Islet of Langerhans (tissue), 1 donor: ENCODE data around the gene SDHD.
A peak's percentile ranks its signal among the peaks of the same experiment; 100 is the strongest.
"Not testable (repeated sequence)": the region's sequence is repeated elsewhere in the genome, so short reads cannot be mapped to it uniquely, and the experiment has no call there.

Source experiments
- FAIRE-seq: peaks from one replicate; lab custom pipeline; 2011; peaks lifted over from hg19 to GRCh38; lab: Jason Lieb, UNC

Gene SDHD

DNA sequence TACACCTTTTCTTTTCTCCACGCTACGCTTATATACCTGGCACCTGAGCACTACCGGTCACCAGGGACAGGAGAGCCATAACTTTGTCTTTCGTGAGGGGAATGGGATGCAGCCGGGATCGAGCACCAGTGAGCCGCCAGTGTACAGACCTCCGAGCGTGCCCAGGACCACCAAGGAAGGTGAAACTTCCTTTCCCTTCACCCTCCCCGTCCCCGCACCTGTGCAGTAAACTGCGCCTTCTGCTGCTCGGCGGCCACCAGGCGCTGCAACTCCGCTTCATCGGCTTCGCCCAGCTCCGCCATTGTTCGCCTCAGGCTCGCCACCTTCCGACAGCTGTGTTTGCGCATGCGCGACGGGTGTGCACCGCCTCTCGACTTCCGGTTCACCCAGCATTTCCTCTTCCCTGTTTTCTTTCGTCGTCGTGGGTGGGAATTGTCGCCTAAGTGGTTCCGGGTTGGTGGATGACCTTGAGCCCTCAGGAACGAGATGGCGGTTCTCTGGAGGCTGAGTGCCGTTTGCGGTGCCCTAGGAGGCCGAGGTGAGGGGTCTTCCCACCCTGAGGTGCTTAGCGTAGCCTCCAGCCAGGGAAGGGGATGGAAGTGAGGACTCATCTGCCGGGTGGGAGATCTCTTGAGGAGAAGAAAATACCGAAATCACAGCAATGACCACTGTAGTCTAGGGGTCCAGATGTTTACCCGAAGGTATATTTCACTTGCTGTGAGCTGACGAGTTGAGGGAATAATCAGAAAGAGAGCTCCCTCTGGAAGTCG, at the start of gene SDHD, which contains the start of gene TIMM8B:
Gene SDHD (plus strand): TSS at position 452 of the 770 bp plus-strand sequence. CDS start 35 bp downstream, at position 487.
Gene TIMM8B (minus strand): TSS at position 335 of the 770 bp plus-strand sequence. CDS start 33 bp downstream, at position 302.
- FAIRE-seq, result no peak

DNA sequence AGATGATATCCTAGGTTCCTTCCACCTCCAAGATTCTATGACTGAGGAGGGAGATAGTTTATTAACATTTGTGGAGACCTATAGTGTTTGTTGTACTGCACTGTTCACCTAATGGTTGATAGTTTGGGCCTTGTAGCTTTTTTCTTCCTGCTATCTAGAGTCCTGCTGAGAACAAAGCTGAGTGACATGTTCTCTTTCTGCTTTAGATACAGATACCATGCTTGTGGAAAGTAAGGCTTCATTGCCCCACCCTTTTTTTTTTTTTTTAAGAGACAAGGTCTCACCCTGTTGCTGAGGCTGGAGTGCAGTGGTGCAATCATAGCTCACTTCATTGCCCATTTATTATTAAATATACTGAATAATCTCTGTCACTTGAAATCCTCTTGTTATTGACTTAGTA, 49.1 kb upstream of the SDHD start:
- FAIRE-seq, result no peak

DNA sequence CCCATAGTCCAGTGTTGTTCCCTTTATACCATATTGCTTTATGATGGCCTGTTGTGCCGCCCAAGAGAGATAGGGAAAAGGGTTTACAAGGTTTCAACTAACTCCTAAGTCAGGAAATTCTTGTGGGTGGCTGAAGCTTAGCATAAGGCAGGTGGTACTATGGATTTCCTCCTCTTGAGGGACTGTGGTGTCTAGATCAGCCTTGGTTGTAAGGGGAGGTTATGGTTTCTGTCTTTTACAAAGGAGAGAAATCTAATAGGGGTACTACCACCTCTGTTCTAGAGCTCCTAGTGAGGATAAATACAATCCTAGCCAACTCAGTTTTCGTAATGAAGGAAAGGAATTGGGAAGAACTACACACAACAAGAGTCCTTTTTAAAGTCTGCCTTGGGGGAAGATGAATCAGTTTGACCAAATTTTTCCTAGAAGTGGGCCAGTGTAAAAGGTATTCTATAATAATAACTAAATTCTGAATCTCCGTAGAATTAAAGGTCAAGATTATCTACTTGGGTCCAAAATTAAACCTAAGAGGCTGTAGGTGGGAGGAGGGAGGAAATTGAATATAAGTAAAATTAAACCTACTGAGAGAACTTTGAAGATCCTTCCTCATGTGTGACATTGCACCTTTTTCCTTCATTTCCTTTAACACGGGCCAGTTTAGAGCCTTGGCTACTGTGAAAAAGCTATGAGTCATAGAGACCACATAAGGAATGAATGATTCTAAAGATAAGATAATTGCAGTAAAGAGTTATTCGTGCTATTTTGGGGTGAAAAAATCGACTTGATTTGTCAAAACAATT, 44.3 kb upstream of the SDHD start:
- no peak for FAIRE-seq

DNA sequence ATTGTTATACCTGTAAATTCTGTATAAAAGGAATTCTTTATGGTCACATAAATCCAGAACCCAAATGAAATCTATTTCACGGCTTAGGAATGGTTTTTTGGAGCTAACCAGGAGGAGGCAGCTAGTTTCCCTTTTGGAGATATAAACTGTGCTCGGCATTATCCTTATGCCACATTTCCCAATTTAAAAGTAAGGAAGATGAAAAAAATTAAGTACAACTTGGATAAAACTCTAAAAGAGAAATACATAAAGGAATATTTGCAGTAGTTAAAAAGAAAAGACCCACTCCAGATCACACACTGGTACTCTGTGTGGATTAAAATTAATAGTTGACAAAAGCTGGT, 43.7 kb upstream of the SDHD start:
- FAIRE-seq, result no peak

DNA sequence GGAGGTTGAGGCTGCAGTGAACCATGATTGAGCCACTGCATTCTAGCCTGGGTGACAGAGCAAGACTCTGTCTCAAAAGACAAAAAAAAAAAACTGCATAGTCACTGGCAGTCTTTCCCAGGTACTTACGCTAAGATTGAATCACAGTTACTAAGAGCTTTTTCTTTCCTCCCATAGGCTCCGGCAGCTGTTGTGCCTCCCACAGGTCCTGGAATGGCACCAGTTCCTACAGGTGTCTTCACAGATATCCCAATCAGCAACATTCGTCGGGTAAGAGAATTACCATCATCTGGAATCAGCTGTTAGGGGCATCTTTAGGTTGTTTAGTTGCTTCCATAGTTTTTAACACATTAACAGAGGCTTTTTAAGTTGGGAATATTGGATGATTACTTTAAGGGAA, 41.7 kb upstream of the SDHD start:
- no peak for FAIRE-seq

DNA sequence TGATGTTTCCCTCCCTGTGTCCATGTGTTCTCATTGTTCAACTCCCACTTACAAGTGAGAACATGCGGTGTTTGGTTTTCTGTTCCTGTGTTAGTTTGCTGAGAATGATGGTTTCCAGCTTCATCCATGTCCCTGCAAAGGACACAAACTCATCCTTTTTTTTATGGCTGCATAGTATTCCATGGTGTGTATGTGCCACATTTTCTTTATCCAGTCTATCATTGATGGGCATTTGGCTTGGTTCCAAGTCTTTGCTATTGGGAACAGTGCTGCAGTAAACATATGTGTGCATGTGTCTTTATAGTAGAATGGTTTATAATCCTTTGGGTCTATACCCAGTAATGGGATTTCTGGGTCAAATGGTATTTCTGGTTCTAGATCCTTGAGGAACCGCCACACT, 40.0 kb upstream of the SDHD start:
- not testable (repeated sequence) for FAIRE-seq

DNA sequence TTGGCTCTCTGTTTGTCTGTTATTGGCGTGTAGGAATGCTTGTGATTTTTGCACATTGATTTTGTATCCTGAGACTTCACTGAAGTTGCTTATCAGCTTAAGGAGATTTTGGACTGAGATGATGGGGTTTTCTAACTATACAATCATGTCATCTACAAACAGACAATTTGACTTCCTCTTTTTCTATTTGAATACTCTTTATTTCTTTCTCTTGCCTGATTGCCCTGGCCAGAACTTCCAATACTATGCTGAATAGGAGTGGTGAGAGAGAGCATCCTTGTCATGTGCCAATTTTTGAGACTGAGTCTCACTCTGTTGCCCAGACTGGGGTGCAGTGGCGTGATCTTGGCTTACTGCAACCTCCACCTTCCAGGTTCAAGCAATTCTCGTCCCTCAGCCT, 38.4 kb upstream of the SDHD start:
- not testable (repeated sequence) for FAIRE-seq

DNA sequence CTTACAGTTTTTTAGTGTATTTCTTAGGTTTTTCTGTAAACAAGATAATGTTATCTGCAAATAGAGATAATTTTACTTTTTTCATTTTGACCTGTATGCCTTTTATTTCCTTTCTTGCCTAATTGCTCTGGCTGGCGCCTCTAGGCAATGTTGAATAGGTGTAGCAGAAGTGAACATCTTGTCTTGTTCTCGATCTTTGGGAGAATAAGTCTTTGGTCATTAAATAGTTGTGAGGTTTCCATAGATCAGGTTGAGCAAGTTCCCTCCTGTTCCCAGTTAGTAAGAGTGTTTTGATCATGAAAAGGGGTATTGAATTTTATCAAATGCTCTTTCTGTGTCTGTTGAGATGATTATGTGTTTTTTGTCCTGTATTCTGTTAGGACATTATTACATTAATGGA, 36.9 kb upstream of the SDHD start:
- peak; percentile 33 for FAIRE-seq

DNA sequence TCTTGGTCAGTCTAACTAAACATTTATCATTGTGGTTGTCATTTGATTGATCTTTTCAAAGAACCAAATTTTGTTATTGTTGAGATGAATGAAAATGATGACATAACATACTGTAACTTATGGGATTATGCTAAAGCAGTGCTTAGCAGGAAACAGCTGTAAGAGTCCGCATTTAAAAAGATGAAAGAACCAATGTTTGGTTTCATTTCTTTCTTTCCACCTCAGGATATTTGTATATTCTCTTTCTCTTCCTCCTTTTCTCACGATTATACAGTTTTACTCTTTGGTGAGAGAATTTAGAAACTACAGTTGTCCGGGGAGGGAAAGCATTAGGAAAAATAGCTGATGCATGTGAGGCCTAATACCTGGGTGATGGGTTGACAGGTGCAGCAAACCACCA, 36.0 kb upstream of the SDHD start:
- FAIRE-seq, result no peak

DNA sequence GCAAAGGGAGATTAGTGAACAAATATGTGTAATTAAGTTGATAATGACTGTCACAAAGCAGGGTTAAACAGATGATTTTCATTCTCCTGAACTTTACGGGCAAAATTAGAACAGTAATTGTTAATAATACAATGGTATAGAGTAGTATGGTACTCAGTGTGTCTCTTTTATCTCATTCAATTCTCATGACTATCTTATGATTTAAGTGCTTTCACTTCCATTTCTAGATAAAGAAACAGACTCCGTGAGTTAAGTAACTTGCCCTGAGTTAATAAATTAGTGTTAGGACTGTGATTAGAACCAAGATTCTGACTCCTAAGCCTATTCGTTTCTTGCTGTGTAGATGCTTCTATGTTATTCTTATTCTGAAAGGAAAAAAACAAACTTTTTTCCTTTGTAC, 34.9 kb upstream of the SDHD start:
- no peak for FAIRE-seq

DNA sequence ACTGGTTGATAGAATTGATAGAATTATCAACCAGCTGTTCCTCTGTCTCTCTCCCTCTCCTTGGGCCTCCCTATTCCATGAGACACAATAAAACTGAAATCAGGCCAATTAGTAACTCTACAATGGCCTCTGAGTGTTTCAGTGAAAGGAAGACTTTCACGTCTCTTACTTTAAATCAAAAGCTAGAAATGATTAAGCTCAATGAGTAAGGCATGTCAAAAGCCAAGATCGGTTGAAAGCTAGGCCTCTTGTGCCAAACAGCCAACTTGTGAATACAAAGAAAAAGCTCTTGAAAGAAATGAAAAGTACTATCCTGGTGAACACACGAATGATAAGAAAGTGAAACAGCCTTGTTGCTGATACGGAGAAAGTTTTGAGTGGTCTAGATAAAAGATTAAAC, 29.5 kb upstream of the SDHD start:
- FAIRE-seq, result no peak

DNA sequence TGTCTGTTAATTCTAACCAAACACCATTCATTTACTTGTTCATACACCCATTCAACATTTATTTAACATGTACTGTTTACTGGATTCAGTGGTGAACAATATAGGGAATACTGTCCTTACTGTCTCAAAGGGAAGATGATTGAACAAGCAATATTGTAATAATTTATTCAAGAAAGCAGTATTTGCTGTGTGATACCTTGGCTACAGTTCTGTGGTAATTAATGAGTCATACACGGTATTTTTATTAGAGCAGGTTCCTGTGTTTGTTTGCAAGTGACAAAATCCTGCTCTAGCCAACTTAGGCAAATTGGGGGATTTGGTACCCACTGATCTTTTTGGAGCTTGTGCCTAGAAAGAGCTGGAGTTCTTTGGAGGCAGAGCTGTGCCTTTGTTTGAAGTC, 28.6 kb upstream of the SDHD start:
- peak; percentile 91 for FAIRE-seq

DNA sequence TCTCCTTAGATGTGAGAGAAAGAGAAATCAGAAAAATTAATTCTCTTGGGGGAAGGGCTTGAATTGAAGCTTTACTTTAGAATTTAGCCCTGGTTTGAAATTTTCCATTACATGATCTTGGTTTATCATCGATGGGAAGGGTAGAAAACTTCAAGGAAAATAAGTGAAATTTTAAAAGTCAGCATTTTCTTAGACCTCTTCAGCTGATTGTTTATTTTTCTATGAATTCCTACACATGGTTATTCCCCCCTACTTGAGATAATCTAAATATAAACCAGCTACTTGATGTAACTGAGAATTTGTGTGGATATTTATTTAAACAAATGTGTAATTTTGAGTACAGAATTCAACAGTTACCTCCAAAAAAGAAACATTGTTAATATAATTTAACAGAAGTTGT, 23.8 kb upstream of the SDHD start:
- no peak for FAIRE-seq

DNA sequence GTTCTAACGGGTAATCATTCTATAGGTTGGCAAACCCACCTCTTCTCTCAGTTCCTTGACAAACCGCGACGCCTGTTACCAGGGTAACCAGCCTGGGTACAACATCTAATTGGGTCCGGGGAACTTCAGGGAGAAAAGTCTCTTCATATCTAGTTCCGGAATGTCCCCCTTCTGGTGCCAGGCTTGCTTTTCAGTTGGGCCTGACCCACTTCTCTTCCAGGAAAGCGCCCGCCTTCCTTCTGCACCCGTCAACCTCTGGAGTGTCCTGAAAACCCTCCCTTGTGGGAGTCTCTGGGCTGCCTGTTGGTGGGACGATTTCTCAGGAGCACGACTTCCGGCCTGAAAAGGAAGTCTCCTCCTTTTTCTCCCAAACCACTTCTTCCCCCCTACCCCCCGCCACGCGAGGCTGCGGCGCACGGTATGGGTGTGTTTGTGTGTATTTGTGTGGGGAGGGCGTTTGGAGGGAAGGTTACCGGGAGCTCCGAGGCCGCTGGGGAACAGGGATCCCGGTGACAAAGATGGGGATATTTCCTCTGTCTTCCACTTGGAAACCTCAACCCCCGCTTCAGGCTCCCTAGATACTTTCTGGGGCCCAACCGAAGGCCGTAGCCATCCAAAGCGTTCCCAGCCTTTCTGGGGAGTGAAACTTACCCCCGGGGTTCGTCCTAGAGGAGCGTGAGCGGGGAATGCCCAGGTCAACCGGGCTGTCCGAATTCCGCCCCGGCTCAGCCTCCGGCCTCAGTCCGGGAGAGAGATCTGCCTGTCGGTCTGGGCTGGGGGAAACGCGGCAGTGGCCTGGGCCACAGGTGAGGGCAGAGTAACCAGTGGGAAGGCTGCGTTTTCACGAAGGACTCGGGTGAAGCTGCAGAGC, 12.5 kb upstream of the SDHD start, which contains the start of the genes NKAPD1 and PIH1D2:
Gene NKAPD1 (plus strand): TSS at position 359 of the 871 bp plus-strand sequence. CDS start 1,276 bp downstream, outside the sequence.
Gene PIH1D2 (minus strand): TSS at position 77 of the 871 bp plus-strand sequence. CDS start 843 bp downstream, outside the sequence.
- FAIRE-seq, result peak; percentile 74

DNA sequence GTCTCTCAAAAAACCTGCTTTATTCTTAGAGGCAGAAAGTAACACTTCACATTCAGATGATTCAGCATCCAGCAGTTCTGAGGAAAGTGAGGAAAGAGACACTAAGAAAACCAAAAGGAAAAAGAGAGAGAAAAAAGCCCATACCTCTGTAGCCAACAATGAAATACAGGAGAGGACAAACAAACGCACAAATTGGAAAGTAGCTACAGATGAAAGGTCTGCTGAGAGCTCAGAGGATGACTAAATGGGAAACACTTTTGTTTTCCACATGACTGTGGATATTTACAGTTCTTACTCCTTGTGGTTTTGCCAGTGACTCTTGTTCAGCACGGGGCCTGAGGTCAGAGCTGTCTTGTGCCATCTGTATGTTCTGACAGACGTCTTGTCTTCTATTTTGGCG, 3.9 kb upstream of the SDHD start:
- no peak for FAIRE-seq

DNA sequence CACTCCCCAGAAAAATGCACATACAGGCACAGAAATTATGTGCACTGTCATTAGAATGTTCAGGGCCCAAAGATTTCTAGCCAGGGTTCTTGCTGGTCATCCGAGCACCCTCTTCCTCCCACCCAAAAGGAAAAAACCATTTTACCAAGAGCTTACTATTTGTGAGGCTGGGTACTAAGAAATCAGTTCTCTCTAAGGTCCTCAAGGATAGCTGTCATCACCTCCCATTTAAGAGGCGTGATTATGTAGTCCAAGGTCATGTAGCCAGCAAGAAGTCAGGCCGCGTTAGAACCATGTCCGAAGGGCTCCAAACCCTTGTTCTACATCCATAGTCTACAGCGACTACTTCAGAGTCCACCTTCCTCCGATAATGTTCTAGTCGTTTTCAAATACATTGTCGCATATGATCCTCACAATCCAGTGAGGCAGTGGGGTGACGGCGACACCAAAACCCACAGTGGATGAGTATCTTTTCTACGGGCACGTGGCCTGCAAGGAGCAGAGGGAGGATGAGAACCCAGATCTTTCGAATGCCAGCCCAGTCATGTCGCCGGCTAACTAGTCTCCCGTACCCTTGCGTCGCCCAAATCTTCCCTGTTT, 751 bp upstream of the SDHD start:
- FAIRE-seq, result no peak

DNA sequence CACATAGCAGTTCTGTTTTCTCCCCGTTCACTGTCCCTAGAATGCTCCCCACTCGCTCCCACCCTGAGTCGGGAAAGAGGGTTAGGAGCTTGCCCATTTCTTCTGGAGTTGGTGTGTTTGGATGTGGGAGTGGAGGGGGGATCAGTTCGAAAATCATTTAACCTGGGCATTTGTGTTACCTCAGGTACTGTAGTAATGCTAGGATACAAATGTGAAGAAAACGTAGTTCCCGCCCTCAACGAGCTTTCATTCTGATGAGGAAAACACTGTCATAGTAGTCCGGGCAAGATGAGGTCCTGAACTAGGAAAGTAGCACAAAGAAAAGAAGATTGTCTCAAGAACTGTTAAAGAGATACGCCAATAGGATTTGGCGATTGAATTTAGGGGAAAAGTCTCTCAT, 539 bp downstream of the SDHD start:
- FAIRE-seq, result no peak

DNA sequence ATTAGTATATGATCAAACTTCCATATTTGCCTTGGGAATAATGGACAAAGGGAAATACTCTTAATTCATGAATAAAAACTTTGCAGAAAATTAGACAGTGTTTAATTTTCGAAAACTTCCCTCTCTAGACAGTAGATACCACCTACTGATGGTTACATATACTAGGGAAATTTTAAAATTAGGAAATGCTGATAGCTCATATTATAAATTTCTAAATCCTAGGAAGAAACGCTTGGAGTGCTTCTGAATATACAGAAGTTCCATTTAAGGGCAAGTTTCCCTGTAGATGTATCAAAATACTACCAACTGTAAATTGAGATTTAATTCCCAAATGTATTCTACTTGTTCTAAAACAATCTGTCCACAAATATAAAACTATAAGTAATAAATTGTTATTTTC, 8.6 kb downstream of the SDHD start:
- not testable (repeated sequence) for FAIRE-seq

DNA sequence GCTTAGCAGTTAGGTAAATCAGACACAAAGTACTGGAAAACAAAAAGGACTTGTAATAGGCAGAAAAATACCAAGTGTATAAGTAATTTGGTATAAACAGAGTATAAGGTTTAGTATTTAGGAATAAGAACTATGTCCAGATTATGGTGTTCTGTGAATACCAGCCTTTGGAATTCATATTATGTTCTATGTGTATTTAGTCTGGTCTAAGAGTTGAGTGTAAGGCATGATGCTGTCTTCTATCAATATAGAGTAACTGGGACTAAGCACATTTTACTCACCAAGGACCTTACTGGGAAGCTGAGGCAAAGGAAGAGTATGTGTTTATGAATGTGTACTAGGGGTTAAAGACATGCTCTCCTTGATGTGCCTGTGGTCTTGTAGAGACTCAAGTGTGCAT, 9.5 kb downstream of the SDHD start:
- no peak for FAIRE-seq

DNA sequence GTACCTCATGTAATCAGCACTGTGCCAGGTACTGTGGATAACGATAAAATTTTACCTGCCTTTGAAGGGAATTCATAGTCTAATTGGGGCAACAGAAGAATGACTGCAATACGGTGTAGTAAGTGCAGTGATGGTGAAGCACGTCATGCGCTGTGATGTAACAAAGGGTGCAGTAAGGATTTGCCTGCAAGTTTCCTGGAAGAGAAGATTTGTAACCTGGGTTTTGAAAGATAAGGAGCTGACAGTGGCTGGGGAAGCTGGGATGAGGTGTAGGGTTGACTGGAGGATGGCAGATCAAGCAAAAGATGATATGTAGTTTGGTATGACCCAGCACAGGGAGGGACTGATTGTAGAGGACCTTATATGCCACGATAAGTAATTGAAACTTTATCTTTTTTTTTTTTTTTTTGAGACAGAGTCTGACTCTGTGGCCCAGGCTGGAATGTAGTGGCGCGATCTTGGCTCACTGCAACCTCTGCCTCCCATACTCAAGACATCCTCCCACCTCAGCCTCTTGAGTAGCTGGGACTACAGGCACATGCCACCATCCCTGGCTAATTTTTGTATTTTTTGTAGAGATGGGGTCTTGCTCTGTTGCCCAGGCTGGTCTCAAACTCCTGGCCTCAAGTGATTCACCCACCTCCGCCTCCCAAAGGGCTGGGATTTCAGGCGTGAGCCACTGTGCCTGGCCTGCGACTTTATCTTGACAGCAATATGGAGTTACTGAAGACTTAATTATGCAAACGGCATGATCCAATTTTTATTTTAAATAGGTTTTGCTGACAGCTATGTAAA, 11.3 kb downstream of the SDHD start:
- no peak for FAIRE-seq

DNA sequence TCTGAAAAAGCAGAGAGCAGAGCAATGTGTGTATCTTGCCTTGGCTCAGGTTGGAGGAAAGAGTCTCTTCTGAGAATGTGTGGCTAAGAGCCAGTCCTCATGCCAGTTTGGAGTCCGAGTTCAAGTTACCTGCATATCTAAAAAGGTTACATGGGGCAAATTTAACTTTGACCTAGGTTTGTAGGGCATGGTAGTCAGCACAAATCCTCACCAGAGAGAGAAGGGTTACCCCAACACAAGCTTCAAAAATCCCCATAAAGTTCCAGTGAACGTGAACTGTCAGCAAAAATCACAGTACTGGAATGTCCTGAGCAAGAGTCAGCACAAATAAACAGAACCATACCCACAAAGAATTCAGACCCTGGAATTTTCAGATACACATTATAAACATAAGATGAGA, 13.8 kb downstream of the SDHD start:
- FAIRE-seq, result no peak
